NCI-H146 treated with DMSO at 0.1 percent for 48 hours (cell line): ENCODE results near the gene PVALB.

Experiments
- DNase-seq: peaks from one replicate; lab custom pipeline; 2025; ENCODE audit not compliant: unreplicated experiment; lab: John Stamatoyannopoulos, UW

Gene PVALB

DNA sequence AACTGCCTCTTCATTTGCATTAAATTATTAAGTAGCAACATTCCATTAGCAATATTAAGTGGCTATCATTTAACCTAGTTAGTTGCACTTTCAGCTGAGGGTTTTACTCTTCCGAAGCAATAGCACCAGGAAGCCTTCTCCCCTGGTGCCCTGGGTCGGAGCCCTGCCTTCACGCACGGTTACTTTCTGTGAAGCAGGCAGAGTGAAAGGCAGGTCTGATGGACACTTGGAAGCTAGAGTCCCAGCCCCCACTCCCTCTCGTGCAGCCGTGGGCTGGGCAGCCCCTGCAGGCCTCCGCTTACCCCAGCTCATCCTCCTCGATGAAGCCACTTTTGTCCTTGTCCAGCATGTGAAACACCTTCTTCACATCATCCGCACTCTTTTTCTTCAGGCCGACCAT is 2.0 kb downstream of the PVALB start:
- DNase-seq: no peak

DNA sequence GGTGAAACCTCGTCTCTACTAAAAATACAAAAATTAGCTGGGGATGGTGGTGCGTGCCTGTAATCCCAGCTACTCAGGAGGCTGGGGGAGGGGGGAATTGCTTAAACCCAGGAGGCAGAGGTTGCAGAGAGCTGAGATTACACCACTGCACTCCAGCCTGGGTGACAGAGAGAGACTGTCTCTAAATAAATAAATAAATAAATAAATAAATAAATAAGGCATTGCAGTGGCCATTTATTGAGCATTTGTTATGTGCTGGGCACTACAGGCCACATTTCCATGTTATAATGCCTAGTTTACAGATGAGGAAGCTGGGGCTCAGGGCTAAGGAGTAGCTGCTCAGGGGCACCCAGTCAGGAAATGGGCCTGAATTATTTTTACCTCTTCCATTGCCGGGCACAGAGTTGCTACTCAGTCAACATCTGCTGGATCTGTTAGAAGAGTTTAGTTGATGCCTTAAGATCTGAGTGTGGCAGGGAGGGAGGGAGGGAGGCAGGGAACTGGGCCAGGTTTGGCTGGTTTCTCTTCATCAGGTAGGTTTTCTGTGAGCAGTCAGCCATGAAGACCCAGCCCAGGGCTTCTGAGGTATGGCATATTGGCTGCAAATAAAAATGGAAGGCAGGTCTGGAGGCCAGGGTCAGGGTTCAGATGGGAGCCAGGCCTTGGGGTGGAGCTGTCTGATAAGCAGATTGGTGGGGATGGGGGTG is 5.6 kb downstream of the PVALB start:
- no peak for DNase-seq

DNA sequence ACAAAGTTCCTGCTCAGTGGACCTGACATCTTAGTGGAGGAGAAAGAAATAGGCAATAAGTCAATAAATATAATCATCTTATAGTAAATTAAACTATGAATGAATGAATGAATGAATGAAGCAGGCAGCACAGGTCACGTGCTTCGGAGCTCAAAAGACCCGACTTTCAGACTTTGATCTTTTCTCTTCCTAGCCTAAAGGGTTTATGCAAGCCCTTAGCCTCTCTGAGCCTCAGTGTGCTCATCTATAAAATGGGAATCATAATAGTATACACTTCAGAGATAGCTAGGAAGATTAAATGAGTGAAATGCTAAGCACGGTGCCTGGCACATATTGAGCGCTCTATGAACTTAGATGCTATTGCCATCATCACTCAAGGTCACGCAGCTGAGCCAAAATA is 7.5 kb downstream of the PVALB start:
- no peak for DNase-seq

DNA sequence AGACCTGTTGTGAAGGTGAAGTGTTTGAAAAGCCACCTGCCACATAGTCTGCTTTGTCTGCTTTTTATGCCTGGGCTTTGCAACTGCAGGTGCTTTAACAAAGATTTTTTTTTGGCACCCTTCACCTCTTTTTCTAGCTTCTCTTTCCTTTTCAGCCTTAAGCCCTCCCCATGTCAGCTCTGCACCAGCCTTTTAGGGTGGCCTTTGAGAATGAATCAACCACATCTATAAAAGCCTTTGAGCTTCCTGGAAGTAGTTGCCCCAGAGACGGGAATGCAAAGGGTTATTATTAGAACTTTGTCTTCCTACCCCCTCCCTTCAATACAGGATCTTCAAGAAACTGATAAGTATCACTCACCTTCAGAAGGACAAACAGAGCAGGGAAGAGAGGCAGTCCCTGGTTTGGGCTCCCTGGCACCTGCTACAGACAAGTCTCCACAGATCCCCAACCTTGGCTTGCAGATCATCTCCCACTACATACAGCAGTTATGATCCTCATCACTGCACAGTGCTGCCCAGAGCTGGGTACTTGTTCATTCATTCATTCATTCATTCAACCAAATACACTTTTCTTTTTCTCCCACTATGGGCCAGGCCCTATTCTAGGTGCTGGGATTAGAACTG is 8.0 kb downstream of the PVALB start:
- no peak for DNase-seq

DNA sequence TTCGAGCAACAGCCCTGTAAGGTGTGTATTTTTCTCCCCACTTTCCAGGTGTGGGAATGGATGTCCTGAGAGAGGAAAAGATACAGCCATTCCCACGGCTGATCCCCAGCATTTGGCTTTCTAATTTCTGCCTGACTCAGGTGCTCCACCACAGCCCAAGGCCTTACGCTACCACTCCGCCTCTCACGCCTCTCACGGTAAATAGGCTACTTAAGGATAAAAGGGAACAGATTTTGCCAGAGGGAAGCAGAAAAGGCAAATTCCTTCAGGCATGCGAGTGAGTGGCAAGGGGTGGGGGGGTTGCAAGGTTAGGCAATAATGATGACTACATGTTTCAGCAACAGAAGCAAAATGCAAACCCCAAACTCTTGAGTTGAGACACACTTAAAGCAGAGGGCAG is 9.2 kb downstream of the PVALB start:
- no peak for DNase-seq

DNA sequence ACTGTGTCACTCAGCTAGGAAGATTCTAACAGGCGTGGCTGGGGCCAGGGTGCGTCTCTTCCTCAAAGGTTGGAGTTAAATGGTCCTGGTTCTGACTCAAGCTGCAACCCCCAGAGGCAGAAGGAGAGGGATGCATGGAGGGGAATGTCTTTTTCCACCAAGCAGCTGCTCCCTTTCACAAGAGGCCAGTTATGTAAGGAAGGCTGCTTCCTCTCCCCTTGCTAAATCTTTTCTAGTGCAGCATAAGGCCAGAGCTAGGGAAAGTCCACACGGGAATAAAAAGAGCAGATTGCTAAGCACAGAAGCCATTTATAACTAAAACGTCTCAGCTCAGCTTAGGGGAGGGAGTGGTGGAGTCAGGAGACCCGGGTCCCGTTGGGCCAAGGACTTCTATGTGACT is 10.0 kb downstream of the PVALB start:
- no peak for DNase-seq

DNA sequence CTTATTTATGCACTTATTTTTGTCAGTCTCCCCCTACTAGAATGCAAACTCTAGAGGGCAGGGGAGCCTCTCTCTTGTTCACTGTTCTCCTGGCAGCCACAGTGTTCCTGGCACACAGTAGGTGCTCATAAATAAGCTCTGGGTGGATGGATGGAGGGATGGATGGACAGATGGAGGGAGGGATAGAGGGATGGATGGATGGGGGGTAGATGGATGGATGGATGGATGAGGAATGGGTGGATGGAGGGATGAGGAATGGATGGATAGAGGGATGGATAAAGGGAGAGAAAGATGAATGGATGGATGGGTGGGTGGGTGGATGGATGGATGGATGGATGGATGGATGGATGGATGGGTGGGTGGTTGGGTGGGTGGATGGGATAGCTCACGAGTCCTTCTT is 13.5 kb downstream of the PVALB start:
- DNase-seq: no peak

DNA sequence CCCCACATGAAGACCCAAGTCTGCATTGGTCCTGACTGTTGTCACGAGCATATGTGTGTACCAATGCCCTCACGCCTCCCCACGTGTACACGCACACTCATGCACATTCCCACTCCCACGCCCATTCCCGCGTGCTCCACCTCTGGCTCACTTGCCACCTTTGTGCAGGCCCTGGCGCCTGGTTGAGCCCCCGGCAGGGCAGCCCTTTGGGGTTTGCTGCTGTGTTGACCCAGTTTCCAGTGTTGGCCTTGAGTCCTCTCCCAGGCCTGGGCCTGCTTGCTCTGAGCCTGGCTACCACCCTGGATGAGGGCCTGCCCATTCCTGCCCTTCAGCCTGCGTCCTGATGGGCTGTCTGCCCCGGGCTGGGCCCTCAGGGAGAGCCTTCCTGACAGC is 18.2 kb downstream of the PVALB start:
- no peak for DNase-seq

DNA sequence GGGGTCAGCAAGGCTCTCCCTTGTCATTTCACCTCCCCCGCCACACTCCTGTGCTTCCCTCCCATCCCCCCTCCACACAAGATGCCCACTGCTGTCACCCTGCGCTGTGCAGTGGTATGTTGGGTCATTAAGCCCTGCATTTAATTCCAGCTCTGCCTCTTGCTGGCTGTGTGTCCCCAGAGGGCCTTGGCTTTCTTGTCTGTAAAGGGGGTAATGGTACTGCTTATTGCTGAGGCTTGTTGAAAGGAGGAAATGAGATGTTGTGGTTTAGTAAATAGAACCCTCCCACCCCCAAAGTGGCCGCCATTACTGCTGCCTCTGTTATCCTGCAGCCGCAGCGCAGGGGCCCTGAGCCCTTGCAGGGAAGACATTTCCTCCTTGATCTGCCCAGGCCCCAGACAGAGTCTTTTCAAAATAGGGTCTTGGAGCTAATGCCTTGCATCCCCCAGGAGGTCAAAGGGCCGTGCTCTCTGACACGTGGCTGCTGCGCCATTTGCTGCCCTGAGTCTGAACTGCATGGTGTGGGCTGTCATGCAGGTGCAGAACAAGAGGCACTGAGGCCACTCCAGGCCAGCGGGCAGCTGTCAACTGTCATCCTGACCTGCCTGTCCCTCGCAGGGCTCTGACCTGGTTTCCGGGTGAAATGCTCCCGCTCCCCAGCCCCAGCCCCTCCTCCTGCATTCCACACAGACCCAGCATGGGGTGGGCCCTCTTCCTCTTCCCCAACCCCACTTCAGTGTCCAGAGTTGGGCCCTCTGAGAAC is 18.7 kb downstream of the PVALB start:
- no peak for DNase-seq

DNA sequence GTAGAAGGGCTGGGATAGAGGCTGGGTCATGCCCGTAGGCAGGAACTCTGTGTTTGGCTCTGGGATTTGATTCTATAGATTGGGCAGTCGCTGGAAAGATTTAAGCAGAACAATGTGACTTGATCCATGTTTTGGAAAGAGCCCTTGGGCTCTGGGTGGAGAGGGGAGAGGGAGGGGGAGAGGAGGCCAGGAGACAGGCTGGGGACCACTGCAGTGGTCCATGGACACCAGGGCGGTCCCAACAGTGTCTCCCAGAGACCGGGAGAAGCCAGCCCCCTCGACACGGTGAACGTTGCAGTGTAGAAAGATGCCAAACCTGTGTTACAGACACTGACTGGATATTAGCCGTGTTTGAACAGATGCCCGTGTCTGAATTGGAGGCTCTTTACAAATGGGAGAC is 19.5 kb downstream of the PVALB start:
- no peak for DNase-seq

DNA sequence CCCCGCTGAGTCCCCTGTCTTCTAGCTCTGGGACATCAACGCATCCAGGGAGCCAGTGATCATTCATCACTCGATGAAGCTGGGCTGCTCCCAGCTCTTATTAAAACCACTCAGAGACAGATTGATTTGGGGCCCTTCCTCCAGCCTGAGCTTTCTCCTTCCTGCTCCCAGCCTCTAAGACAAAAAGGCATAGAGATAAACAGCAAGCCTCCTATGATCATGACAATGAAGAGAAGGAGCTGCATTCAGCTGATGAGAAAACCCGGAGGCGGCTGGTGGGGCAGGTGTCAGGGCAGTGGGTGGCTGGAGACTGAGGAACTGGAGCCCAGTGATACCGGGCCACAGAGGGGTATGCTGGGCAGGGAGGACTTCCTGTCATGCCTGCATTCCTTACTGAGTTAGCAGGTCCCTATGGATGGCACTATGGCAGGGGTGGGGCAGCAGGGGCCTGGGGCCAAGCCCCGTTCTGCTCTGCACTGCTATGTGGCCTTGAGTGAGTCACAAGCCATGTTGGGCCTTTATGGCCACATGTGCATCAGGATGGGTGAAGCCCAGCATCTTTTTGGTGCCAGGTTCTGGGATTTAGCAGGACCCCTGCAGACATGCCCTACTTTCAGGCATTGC is 20.2 kb downstream of the PVALB start:
- no peak for DNase-seq

DNA sequence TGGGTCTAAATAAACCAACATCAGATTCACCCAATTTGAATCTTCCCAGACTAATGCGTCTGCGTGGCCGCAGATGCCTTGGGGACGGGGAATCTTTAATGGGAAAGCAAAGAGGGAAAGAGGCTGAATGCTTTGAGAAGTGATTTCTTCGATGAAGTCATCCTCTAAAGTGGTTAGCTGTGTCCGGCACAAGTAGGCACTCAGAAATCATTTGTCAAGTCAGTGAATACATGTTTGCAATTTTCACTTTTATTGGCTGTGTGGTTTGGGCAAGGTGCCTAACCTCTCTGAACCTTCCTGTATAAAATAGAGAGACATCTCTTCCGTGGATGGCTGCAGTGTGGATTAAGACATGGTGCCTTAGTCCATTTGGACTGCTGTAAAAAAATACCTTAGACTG is 21.2 kb downstream of the PVALB start:
- no peak for DNase-seq

DNA sequence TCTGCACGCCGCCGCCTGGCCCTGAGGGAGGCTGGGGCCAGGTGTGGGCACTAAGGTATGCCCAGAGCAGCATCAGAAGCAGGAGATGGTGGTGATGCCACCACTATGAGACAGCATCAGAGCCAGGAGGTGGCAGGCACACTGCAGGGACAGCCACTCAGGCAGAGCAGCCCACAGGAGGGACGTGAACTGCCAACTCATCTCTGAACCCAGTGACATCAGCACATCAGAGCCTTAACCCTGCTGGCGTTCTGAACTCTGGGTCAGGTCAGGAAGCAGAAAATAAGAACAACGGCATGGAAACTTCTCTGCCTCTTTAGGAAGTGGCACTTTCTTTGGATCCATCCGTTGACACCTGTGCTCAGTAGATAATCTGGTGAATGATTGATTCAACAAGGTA is 26.2 kb downstream of the PVALB start:
- DNase-seq: no peak

DNA sequence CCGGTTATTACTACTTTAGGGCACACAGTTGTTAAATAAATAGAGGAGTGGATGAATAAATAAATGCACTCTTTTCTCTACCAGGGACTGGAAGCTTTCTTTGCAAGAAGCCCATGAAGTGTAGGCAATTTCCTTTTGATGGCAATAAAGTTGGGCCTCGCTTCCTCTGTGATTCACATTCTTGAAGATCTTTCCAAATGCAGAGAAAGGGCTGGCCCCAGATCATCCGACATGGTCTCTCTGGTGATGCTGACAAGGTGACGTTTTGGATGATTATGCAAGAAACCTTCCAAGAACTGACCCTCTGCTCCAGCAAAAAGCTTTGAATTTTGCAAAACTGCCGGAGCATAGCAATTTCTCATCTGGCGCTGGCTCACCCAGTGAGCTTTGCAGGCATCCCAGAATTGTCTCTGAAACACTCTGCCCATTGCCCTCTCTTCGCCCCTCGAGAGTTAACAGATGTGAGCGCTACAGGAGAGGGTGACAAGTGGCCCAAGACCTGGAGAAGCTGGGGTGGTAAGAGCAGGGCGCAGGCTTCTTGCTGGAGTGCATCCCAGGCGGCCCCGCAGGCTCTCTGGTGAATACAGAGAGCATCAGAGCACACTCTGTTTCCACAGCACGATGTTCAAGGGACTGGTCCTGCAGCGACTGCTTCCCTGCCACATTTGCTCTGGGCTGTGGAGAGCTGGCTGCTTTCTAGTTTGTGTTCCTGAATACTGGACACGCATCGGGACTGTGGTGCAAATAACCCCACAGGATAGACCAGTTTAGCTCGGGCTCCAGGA is 29.4 kb downstream of the PVALB start:
- DNase-seq: no peak

DNA sequence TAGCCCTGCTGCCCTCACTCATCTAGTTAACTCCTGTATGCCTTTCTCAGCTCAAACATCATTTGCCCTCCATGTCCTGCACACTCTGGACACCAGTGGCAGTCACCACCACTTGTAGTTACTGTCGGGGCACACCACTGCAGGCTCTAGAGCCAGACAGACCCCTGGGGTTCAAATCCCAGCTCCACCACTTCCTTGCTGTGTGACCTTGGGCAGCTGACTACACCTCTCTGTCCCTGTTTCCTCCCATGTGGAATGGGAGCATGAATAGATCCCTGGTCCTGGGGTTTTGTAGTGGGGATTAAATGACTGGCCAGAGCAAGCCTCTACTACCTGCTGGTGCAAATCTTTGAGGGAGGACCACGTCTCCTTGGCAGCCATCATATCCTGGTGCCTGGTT is 33.1 kb downstream of the PVALB start:
- no peak for DNase-seq

DNA sequence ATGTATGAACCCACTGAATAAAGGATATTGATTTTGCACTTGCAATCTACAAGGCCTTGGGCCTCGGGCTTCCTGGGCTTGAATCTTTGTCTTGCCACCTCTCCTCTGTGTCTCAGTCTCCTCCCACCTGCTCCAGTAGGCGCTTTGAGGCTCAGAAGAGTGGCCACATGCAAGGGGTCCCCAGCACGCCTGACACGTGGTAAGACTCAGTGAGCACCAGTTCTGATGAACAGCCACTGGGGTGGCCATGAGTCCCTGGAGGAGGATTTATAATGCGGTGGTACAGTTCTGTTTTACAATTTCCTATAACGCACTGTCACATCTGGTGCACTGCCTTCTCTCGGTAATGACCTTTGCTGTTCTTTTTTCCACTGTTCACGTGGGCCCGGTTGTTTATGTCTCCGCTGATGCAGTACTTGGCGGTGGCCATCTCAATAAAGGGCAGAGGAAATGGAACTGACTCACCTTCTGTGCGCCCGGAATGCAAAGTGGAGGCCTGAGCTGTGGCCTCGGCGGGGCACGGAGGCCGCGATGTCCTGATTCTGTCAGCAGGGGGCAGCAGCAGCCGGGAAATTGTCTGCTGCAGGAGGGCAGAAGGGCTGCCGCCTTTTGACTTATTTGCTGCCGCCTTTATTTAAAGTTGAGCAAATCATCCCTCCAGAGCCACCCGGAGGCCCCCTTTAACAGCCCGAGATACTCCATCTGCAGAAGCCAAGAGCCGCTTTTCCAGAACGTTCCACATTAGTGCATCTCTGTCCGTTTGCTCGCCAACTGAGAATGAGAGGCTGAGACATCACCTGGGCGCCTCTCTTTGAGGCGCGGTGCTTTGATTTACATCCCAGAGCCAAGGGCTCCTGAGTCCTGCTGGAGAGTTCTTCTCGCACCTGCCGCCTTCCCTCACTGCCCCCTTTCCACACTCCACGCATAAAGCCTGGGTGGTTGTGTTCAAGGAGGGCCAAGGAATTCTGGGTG is 34.9 kb downstream of the PVALB start:
- no peak for DNase-seq

DNA sequence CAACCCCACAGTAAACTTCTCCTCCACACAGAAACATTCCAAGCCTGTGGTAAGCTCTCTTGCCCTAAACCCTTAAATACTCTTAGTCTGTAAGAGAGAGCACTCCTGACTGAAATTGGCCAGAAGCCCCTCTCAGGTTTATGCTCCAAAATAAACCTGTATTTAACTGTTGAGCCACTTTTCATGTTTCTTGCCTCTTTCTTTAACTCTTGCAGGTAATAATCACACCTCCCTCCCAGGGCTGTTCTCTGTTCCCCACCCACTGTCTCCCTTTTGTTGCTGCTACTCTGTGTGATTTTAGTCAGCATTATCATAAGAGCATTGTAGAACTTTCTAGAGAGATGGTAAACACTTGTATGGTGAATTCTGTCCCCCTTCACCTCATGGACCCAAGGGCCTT is 38.8 kb downstream of the PVALB start:
- DNase-seq: no peak

DNA sequence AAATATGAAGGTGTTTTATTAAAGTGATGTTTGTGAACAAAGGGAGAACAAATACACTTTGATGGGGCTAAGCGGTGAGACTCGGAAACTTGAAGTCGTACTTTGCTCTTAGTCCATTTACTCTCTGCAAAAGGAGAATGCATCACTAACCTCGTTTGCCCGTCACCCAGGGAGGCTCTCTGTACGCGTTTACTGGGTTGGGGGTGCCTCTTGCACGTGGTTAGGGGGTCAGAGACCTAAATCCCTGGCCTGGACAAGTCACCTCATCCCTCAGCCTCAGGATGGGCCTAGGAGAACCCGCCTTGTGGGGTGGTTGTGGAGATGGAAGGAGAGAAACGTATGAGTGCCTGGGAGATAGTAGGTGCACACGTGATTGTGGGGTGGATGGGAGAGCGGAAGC is 40.1 kb downstream of the PVALB start:
- no peak for DNase-seq

DNA sequence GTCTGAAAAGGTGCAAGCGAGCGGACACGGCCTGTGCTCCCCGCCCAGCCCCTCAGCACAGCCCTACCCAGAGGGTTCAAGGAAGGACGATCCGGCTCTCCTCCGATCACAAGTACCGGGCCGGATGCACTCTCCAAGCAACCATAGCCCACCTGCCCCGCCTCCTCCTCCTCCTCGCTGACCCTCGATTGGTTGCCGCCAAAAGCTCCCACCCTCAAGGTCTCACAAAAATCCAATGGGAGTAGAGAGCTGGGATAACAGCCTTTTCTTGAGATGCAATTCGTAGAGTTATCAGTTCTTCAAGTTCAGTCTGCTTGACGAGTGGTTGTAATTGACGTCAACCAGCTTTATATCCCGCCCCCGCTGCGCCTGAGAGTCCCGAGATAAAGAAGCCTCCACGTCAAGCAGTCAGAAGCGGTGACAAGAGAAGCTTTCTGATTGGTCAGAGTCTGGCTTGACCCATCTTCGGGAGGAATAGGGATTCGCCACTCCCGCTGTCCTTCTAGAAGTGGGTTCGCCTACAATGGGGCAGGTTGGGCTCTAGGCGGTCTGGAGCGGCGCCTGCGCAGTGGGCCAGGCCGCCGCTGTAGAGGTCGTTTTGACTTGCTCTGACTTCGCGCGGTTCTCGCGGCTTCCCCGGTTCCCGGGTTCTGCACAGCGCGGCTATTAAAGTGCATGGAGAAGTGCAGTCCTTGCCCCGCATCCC is 40.7 kb downstream of the PVALB start, which contains the start of gene IFT27:
TSS of gene IFT27 (minus strand) at position 156 of the 706 bp plus-strand sequence. CDS start 412 bp downstream, outside the sequence.
- DNase-seq: no peak
